ENCODE results near the gene AQP11. TPM values are rescaled to one million over a fixed set of nuclear protein-coding genes. Genes with fewer than 3 reads are reported as not detected.

AQP11 gene, protein sequence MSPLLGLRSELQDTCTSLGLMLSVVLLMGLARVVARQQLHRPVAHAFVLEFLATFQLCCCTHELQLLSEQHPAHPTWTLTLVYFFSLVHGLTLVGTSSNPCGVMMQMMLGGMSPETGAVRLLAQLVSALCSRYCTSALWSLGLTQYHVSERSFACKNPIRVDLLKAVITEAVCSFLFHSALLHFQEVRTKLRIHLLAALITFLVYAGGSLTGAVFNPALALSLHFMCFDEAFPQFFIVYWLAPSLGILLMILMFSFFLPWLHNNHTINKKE
- 1.8 and 1.9 TPM in 2 replicates for polyA plus RNA-seq (2012; rRNA removed)
- 1.2 and 1.8 TPM in 2 replicates for polyA plus RNA-seq (2012; cell fraction: cytosol; rRNA removed)
- polyA plus RNA-seq (2012; cell fraction: nucleus; rRNA removed): 5.1 and 7.0 TPM in 2 replicates

GRCh38 chr11:77589521-77590193 lies at the start of gene AQP11:
Gene AQP11 (plus strand): TSS chr11:77589953. CDS start chr11:77589993, 40 bp downstream.
- H3K9me2 ChIP-seq: no peaks in the 10 kb centered on the region
- peaks cover 0 to under 1% of the 10 kb centered on the region in 2 experiments for H3K36me3 ChIP-seq (replicated peaks in 1 of 2; ENCODE audit: control insufficient read depth in 1 of 2, insufficient read depth in 2 of 2, low read length in 1 of 2)
- TF ChIP-seq ZBTB33 (IDR thresholded peaks at IDR 0.05; ENCODE audit: borderline replicate concordance, low read depth) (no peak), POLR2AphosphoS5 (IDR thresholded peaks at IDR 0.05; ENCODE audit: low read depth, low read length) (peak; percentile 50), SIN3A (IDR thresholded peaks at IDR 0.05; ENCODE audit: borderline replicate concordance, low read depth, low read length) (0 out of 2 replicates have a peak, but pooled peaks have one; percentile 1), NRF1 (IDR thresholded peaks at IDR 0.05; ENCODE audit: low read depth, low read length) (peak; percentile 78), FOXM1 (IDR thresholded peaks at IDR 0.05; ENCODE audit: low read depth) (no peak), SMC3 (IDR thresholded peaks at IDR 0.05; ENCODE audit: low read depth, low read length) (no peak), TAF1 (IDR thresholded peaks at IDR 0.05; ENCODE audit: borderline replicate concordance, low read depth, low read length) (0 out of 2 replicates have a peak, but pooled peaks have one; percentile 5), YY1 (IDR thresholded peaks at IDR 0.05; ENCODE audit: low read depth) (no peak)
- peak within 1 kb of the TSS; percentile 87 for H3K4me2 ChIP-seq
- H3K4me1 ChIP-seq (ENCODE audit: control insufficient read depth in 1 of 2, insufficient read depth in 2 of 2, low read depth in 1 of 2, low read length in 1 of 2): peaks cover 0 to 14% of the 10 kb centered on the region in 2 experiments; a peak in 1 of 4 replicates
- ChIA-PET POLR2A (interaction anchor here (0.6 to 2.0 kb wide), 4 partner anchors 20 to 807 kb away, joined by 3 to 6 read pairs (median 4); partner anchors contain the start of gene INTS4), CTCF (interaction anchor here (0.6 to 2.0 kb wide), 5 partner anchors 14 to 670 kb away, joined by 3 to 6 read pairs (median 3); no protein-coding TSS in a partner anchor)
- H3K4me3 ChIP-seq (ENCODE audit: low read depth in 2 of 2, low read length in 1 of 2): peak within 1 kb of the TSS; percentile 63 to 70
- no peaks in the 10 kb centered on the region for H3F3A ChIP-seq (replicated peaks; ENCODE audit: insufficient read depth)
- no peaks in the 10 kb centered on the region for H3K27me3 ChIP-seq (ENCODE audit: insufficient read depth)
- H4K20me1 ChIP-seq (ENCODE audit: insufficient read depth): no peaks in the 10 kb centered on the region
- peak; percentile 96 for DNase-seq
- peak within 1 kb of the TSS; percentile 28 to 82; a peak in 3 of 4 replicates for H3K27ac ChIP-seq (ENCODE audit: low read depth in 2 of 2, low read length in 1 of 2)
- no peaks in the 10 kb centered on the region for H3K79me2 ChIP-seq (ENCODE audit: insufficient read depth)
- H3K9ac ChIP-seq: peak within 1 kb of the TSS; percentile 66
- H2AFZ ChIP-seq (ENCODE audit: low read depth): peak within 1 kb of the TSS; percentile 91
- WGBS (ENCODE audit: low lambda C conversion rate): 4% methylated on average over 5 of the region's 75 CpGs
- no peaks in the 10 kb centered on the region for H3K9me3 ChIP-seq

- Histone ChIP-seq H4K20me1 (ENCODE audit: insufficient read depth) (no peaks in the 10 kb centered on the region), H3K4me1 (ENCODE audit: control insufficient read depth in 1 of 2, insufficient read depth in 2 of 2, low read depth in 1 of 2, low read length in 1 of 2) (no peaks in the 10 kb centered on the region; a peak in 1 of 4 replicates), H3K79me2 (ENCODE audit: insufficient read depth) (no peaks in the 10 kb centered on the region), H3K36me3 (replicated peaks in 1 of 2; ENCODE audit: control insufficient read depth in 1 of 2, insufficient read depth in 2 of 2, low read length in 1 of 2) (no peaks in the 10 kb centered on the region), H3K27me3 (ENCODE audit: insufficient read depth) (no peaks in the 10 kb centered on the region), H3K27ac (ENCODE audit: low read depth in 2 of 2, low read length in 1 of 2) (peak overlapping the region in 1 of 2 experiments; percentile 47; a peak in 2 of 4 replicates), H3K4me3 (ENCODE audit: low read depth in 2 of 2, low read length in 1 of 2) (no peak overlapping the region), H2AFZ (ENCODE audit: low read depth) (no peak overlapping the region; the same call in 1 of the 2 replicates), H3K4me2 (peak overlapping the region; percentile 28; the same call in 1 of the 2 replicates), H3K9me3 (no peaks in the 10 kb centered on the region), H3K9ac (no peak overlapping the region), H3F3A (replicated peaks; ENCODE audit: insufficient read depth) (peaks cover 20% of the 10 kb centered on the region), H3K9me2 (no peaks in the 10 kb centered on the region)
- 8% methylated on average over 1 of the region's 1 CpG for WGBS (ENCODE audit: low lambda C conversion rate)
- CTCF ChIA-PET: interaction anchor here (1.2 to 5.5 kb wide), 4 partner anchors 71 to 415 kb away, joined by 3 to 26 read pairs (median 6); partner anchors contain the start of gene MYO7A
- no peak for DNase-seq
- POLR2A ChIA-PET: no interaction called here
- no peak for TF ChIP-seq ZBTB33 (IDR thresholded peaks at IDR 0.05; ENCODE audit: borderline replicate concordance, low read depth)
- no peak for TF ChIP-seq POLR2AphosphoS5 (IDR thresholded peaks at IDR 0.05; ENCODE audit: low read depth, low read length)
- TF ChIP-seq USF2 (IDR thresholded peaks at IDR 0.05; ENCODE audit: borderline replicate concordance, low read depth, low read length): no peak
- TF ChIP-seq EZH2phosphoT487 (IDR thresholded peaks at IDR 0.05; ENCODE audit: borderline replicate concordance, low read depth): no peak
- peak; percentile 85 for TF ChIP-seq JUND (IDR thresholded peaks at IDR 0.05)
- TF ChIP-seq TCF12 (IDR thresholded peaks at IDR 0.05): peak; percentile 71
- no peak for TF ChIP-seq NRF1 (IDR thresholded peaks at IDR 0.05; ENCODE audit: low read depth, low read length)
- TF ChIP-seq FOXM1 (IDR thresholded peaks at IDR 0.05; ENCODE audit: low read depth): no peak
- TF ChIP-seq, protein P1, sequence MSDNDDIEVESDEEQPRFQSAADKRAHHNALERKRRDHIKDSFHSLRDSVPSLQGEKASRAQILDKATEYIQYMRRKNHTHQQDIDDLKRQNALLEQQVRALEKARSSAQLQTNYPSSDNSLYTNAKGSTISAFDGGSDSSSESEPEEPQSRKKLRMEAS (IDR thresholded peaks at IDR 0.05; ENCODE audit: low read depth): no peak
- TF ChIP-seq ELF1 (IDR thresholded peaks at IDR 0.05): no peak
- TF ChIP-seq FOSL2 (IDR thresholded peaks at IDR 0.05; ENCODE audit: borderline replicate concordance, low read depth): peak; percentile 86
- TF ChIP-seq YY1 (IDR thresholded peaks at IDR 0.05; ENCODE audit: low read depth): no peak
- no peak for TF ChIP-seq SIN3A (IDR thresholded peaks at IDR 0.05; ENCODE audit: borderline replicate concordance, low read depth, low read length)
- TF ChIP-seq GATA2 (CRISPR knock-in tag; IDR thresholded peaks at IDR 0.05): no peak
- TF ChIP-seq NFIC (IDR thresholded peaks at IDR 0.05; ENCODE audit: borderline replicate concordance): peak; percentile 51; the same call in 1 of the 2 replicates
These were observed 47.5 kb upstream of the AQP11 start for GRCh38 chr11:77542296-77542695.
